NCI-H128 (cell line): Measurements from ENCODE around the gene HSPA9.

Experiments
- DNase-seq: peaks from one replicate; lab custom pipeline; 2025; ENCODE audit not compliant: unreplicated experiment; lab: John Stamatoyannopoulos, UW

The HSPA9 gene

DNA sequence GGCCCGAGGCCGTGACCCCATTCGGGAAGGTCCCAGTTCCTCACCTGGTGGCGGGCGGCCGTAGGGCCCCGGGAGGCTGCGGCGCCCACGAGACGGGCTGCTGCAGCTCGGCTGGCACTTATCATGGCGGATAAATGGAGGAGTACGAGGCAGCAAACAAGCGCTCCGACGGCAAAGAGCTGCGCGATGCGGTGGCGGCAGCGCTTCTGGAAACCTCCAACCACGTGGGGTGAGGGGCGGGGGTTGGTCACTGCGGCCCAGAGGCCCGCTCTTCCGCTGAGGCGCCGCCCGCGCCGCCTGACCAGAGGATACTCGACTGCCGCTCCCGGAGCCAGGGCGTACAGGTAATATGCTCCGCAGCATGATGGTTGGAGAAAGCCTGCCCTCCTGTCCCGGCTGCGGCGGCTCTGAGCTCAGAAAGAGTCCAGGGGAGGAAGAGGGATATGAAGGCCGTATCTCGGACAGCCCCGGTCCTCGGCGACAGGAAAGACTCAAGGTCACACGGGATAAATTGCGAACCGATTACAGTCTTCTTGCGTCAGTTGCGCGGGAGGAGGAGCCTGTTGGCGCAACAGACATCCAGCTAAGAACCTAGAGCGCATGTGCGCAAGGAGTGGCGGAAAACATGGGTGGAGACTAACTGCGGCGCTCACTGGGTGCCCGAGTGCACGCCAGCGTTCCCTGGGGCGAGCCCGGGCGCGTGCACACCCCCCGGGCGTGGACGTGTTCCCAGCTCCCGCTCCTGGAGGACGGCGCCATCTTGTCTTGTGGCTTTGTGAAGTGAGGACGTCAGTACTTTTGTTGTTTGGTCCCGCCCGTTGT is at the start of gene HSPA9:
TSS of gene HSPA9 (minus strand) at position 208 of the 822 bp plus-strand sequence. CDS start at position 125, 83 bp downstream.
- peak; percentile 95 for DNase-seq

DNA sequence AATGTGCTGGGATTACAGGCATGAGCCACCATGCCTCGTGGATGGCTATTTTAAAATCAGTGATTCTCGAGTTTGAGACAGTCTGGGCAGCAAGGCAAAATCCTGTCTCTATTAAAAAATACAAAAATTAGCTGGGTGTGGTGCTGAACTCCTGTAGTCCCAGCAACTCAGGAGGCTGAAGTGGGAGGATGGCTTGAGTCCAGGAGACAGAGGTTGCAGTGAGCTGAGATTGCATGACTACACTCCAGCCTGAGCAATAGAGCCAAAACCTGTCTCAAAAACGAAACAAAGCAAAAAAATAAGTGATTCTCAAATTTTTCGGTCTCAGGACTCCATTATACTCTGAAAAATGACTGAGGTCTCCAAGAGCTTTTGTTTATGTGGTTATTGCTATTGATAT is 47.9 kb upstream of the HSPA9 start:
- DNase-seq = no peak

DNA sequence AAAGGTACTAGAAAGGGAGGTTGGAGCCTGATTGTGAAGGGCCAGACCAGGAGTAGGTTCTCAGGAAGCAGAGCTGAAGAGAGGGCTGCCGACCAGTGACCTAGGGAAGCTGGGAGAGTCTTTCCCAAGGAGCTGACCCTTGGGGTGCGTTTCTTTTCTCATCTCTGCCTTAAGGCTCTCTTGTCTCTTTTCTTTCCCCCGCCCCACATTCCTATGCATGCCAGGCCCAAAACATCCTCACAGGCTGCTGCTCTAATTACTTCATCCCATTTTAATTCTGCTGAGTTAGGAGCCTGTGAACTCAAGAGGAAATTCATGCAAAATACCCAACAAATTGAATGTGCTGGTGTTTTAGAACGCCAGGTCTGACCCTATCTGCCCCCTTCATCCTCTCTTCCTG is 46.9 kb upstream of the HSPA9 start:
- no peak for DNase-seq

DNA sequence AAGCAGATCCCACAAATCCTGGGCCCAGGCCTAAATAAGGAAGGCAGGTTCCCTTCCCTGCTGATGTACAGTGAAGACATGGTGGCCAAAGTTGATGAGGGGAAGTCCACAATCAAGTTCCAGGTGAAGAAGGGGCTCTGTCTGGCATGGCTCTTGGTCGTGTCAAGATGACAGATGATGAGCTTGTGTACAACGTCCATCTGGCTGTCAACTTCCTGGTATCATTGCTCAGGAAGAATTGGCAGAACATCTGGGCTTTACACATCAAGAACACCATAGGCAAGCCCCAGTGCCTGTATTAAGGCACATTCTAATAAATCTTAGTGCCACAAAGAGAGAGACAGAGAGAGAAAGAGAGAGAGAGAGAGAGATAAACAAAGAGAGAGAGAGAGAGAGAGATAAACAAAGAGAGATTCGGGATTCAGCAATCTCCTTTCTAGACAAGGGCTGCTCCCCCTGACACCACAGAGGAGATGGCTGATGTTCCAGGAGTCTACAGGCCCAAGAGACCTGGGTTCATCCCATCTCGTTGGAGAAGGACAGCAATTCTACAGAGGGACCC is 45.5 kb upstream of the HSPA9 start:
- no peak for DNase-seq

GRCh38 chr5:138616508-138616907 is 41.3 kb upstream of the HSPA9 start:
- no peak for DNase-seq

DNA sequence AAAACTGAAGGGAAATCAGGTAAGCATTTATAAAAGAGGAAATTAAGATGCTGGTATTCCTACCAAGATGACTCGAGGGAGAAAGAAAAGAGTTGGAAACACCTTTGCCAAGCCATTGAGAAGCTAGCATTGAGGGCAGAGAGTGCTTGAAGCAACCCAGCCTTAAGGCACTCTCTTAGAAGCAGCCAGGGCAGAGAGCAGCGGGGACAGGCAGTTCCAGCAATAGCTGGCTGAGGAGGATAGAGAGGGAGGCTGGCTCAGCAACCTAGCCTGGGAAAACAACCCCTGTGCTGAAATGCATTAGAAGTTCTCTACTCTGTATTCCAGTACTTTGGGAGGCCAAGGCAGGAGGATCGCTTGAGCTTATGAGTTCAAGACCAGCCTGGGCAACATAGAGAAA is 40.3 kb upstream of the HSPA9 start:
- DNase-seq = no peak

DNA sequence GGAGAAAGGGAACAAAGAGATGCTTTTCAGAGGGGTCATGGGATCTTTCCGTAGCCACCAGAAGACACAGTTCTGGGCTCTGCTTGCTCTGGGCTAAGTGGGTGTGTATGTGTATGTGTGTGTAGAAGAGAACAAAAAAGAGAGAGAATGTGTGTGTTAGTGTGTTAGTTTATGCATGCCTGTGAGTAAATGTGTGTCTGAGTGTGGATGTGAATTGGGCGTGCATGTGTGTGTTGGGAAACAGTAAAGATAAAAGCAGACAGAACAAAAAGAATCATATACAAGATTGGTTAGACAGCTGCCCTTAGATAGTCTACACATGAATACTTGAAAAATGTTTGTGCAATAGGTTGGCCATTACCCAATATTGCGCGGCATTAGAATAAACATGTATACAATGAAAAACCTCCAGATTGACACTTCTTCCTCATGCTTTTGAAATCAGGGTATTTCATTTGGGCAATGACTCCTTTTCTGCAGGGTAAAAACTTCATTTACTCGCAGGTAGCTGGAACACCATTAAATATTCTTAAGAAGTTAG is 36.5 kb upstream of the HSPA9 start:
- DNase-seq = no peak

GRCh38 chr5:138610918-138611677 is 35.9 kb upstream of the HSPA9 start:
- no peak for DNase-seq

DNA sequence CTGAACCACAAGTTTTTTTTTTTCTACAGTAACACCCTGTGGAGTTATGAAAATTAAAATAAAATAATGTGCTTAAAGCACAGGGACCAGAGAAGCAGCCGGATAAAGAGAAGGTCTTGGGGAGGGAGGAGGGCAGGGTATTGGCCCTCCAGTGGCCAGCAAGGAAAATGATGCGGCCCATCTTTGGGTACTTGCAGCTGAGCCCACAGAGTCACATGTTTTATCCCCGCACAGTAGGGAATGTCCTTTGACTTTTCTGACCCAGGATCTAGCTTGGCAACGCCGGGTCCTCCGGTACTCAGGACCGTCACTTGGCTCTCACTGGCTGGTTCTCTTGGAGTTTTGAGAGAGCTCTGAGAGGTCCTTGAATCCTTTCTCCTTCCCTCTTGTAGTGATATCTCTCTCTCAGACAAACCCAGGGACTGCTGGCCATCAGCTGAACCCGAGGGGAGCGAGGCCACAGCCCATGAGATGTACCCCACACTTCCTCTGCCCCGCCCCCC is 35.3 kb upstream of the HSPA9 start:
- no peak for DNase-seq

- no peak for DNase-seq
These were observed 31.3 kb upstream of the HSPA9 start for GRCh38 chr5:138606378-138607064.

- DNase-seq = no peak
These were observed 30.2 kb upstream of the HSPA9 start for GRCh38 chr5:138605254-138605972.

DNA sequence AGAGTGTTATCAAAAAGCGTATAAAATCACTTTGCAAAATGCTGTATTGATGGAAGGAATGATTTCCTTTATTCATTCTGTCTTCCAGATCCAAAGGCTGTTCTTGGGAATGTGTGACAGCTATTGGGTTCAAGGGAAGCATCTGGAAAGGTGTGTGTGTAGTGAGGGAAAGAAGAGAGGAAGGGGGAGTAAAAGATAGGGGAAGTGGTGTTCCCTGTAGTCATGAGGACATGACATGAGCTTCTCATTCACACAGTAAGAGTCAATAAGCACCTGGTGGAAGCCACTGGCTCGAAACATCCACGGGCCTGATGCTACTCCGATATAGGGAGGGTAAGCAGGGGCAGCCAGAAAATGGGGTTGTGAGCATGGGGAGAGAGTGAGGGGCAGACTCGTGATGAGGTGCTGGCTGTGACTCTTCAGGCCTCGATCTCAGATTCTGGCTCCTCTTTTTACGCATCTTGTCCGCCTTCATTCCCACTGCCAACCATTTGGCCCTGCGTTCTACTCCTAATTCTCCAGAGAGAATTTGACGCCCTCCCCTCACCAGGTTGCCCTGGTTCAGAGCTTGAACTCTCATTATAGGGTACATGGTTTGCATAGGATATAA is 29.1 kb upstream of the HSPA9 start:
- DNase-seq = no peak

- no peak for DNase-seq
These were observed 28.2 kb upstream of the HSPA9 start for GRCh38 chr5:138603249-138603920.

- no peak for DNase-seq
These were observed 27.3 kb upstream of the HSPA9 start for GRCh38 chr5:138602371-138603000.

GRCh38 chr5:138601444-138601843 is 26.2 kb upstream of the HSPA9 start:
- DNase-seq = no peak

- DNase-seq = no peak
These were observed 25.2 kb upstream of the HSPA9 start for GRCh38 chr5:138600446-138600845.

DNA sequence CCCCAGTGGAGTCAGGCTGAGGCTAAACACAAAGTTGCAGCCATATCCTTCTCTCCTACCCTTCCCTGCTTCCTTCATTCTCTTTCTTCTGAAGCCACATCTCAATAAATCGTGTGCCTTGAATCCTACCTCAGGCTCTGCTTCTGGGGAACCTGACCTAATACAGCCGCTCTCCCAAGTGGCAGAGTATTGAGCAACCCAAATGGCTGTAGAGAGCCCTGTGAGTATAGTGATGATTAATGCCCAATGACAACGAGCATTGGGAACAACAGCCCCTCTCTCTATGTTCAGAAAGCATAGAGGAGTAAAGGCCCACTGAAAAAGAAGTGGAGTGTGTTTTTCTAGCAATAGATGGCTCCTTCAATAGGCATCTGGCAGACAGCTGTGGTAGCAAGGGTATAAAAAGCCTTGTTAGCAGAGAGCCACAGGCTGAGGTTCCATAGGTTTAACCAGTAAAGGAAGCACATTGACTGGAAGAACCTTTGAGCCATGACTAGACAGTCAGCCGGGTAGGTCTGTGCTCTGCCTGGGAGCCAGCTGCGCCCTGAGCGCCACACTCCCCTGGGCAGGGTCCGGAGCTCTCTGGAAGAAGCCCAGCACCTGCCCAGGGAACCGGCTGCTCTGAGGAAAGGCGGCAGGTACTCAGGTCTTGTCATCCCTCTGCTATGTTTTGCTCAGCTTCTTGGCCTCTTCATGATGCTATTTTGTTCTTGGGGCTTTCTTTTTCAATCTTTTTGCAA is 22.6 kb upstream of the HSPA9 start:
- DNase-seq = no peak
